ENCODE results near the gene DUT. TPM values are rescaled to one million over a fixed set of nuclear protein-coding genes. Genes with fewer than 3 reads are reported as not detected.
"Not testable (repeated sequence)": the region's sequence is repeated elsewhere in the genome, so short reads cannot be mapped to it uniquely, and the experiment has no call there.

DUT gene
- total RNA-seq, 1 experiment from 2014 or later, result 84.1 TPM

- Mint-ChIP-seq H3K36me3 (ENCODE audit: insufficient read depth, unreplicated experiment) (no peaks in the 10 kb centered on the region), H3K9me3 (ENCODE audit: unreplicated experiment) (no peaks in the 10 kb centered on the region), H3K27me3 (ENCODE audit: insufficient read depth, unreplicated experiment) (peaks cover 4% of the 10 kb centered on the region), H3K27ac (ENCODE audit: unreplicated experiment) (no peak overlapping the region), H3K4me3 (ENCODE audit: unreplicated experiment) (no peak overlapping the region), H3K4me1 (ENCODE audit: low read depth, unreplicated experiment) (no peaks in the 10 kb centered on the region)
- H3K4me1 ChIP-seq, result no peaks in the 10 kb centered on the region
- H3K4me3 ChIP-seq (ENCODE audit: low read depth, low read length), result no peak overlapping the region
- no peak for TF ChIP-seq CTCF (IDR thresholded peaks at IDR 0.05; ENCODE audit: insufficient read depth in 1 of 2, low read depth in 1 of 2, low read length in 1 of 2, severe bottlenecking in 1 of 2, unreplicated experiment in 1 of 2)
- ChIA-PET POLR2A (no interaction called here), CTCF (no interaction called here)
- H3K9me3 ChIP-seq, result no peaks in the 10 kb centered on the region
- BruUV-seq (replicated peaks), result no TSS peak
- H3K36me3 ChIP-seq (ENCODE audit: control insufficient read depth, insufficient read depth, low read length), result no peaks in the 10 kb centered on the region
- no peak for DNase-seq
- intact Hi-C loops (cut with micrococcal nuclease; ENCODE audit: unreplicated experiment), result no loop called here
- H3K27me3 ChIP-seq (replicated peaks; ENCODE audit: control insufficient read depth, insufficient read depth, low read length), result no peaks in the 10 kb centered on the region
Observed at GRCh38 chr15:48323294-48323693, 7.9 kb upstream of the DUT start.

GRCh38 chr15:48324949-48325348 is 6.3 kb upstream of the DUT start:
- Mint-ChIP-seq H3K27me3 (ENCODE audit: insufficient read depth, unreplicated experiment) (peaks cover 2% of the 10 kb centered on the region), H3K36me3 (ENCODE audit: insufficient read depth, unreplicated experiment) (no peaks in the 10 kb centered on the region), H3K4me1 (ENCODE audit: low read depth, unreplicated experiment) (peaks cover 2% of the 10 kb centered on the region), H3K27ac (ENCODE audit: unreplicated experiment) (no peak overlapping the region), H3K4me3 (ENCODE audit: unreplicated experiment) (no peak overlapping the region), H3K9me3 (ENCODE audit: unreplicated experiment) (no peaks in the 10 kb centered on the region)
- no TSS peak for BruUV-seq (replicated peaks)
- Histone ChIP-seq H3K4me1 (0 out of 2 replicates have a peak, but pooled peaks cover 3% of the 10 kb centered on the region), H3K36me3 (ENCODE audit: control insufficient read depth, insufficient read depth, low read length) (no peaks in the 10 kb centered on the region), H3K9me3 (no peaks in the 10 kb centered on the region), H3K4me3 (ENCODE audit: low read depth, low read length) (no peak overlapping the region), H3K27me3 (replicated peaks; ENCODE audit: control insufficient read depth, insufficient read depth, low read length) (no peaks in the 10 kb centered on the region)
- no peak for TF ChIP-seq CTCF (IDR thresholded peaks at IDR 0.05; ENCODE audit: insufficient read depth in 1 of 2, low read depth in 1 of 2, low read length in 1 of 2, severe bottlenecking in 1 of 2, unreplicated experiment in 1 of 2)
- CTCF ChIA-PET, result no interaction called here
- POLR2A ChIA-PET, result no interaction called here
- intact Hi-C loops (cut with micrococcal nuclease; ENCODE audit: unreplicated experiment), result no loop called here
- DNase-seq, result no peak

- 0 out of 2 replicates have a peak, but pooled peaks cover 3% of the 10 kb centered on the region for H3K4me1 ChIP-seq
- Mint-ChIP-seq H3K36me3 (ENCODE audit: insufficient read depth, unreplicated experiment) (no peaks in the 10 kb centered on the region), H3K27ac (ENCODE audit: unreplicated experiment) (no peak overlapping the region), H3K27me3 (ENCODE audit: insufficient read depth, unreplicated experiment) (no peaks in the 10 kb centered on the region), H3K4me3 (ENCODE audit: unreplicated experiment) (no peak overlapping the region), H3K4me1 (ENCODE audit: low read depth, unreplicated experiment) (peaks cover 7% of the 10 kb centered on the region), H3K9me3 (ENCODE audit: unreplicated experiment) (no peaks in the 10 kb centered on the region)
- no peak for DNase-seq
- H3K9me3 ChIP-seq, result no peaks in the 10 kb centered on the region
- BruUV-seq (replicated peaks), result no TSS peak
- CTCF ChIA-PET, result no interaction called here
- H3K36me3 ChIP-seq (ENCODE audit: control insufficient read depth, insufficient read depth, low read length), result no peaks in the 10 kb centered on the region
- no peaks in the 10 kb centered on the region for H3K27me3 ChIP-seq (replicated peaks; ENCODE audit: control insufficient read depth, insufficient read depth, low read length)
- no peak overlapping the region for H3K4me3 ChIP-seq (ENCODE audit: low read depth, low read length)
- intact Hi-C loops (cut with micrococcal nuclease; ENCODE audit: unreplicated experiment), result no loop called here
- no peak for TF ChIP-seq CTCF (IDR thresholded peaks at IDR 0.05; ENCODE audit: insufficient read depth in 1 of 2, low read depth in 1 of 2, low read length in 1 of 2, severe bottlenecking in 1 of 2, unreplicated experiment in 1 of 2)
- POLR2A ChIA-PET, result no interaction called here
Observed at GRCh38 chr15:48325400-48325799, 5.8 kb upstream of the DUT start.

GRCh38 chr15:48326180-48326579 is 5.0 kb upstream of the DUT start:
- H3K27me3 Mint-ChIP-seq (ENCODE audit: insufficient read depth, unreplicated experiment); POLR2A ChIA-PET; intact Hi-C loops (cut with micrococcal nuclease; ENCODE audit: unreplicated experiment); H3K4me1 Mint-ChIP-seq (ENCODE audit: low read depth, unreplicated experiment); H3K4me3 Mint-ChIP-seq (ENCODE audit: unreplicated experiment); H3K4me3 ChIP-seq (ENCODE audit: low read depth, low read length); H3K27ac Mint-ChIP-seq (ENCODE audit: unreplicated experiment); H3K9me3 Mint-ChIP-seq (ENCODE audit: unreplicated experiment); DNase-seq; H3K9me3 ChIP-seq; H3K4me1 ChIP-seq; H3K36me3 ChIP-seq (ENCODE audit: control insufficient read depth, insufficient read depth, low read length); BruUV-seq (replicated peaks); H3K36me3 Mint-ChIP-seq (ENCODE audit: insufficient read depth, unreplicated experiment); H3K27me3 ChIP-seq (replicated peaks; ENCODE audit: control insufficient read depth, insufficient read depth, low read length); CTCF ChIA-PET: not testable (repeated sequence)
